PC-9 (cell line): ENCODE measurements around the gene ASB6.

Experiments
- EZH2 ChIP-seq: fragments of 200-600 bp; sonication (generic); IDR thresholded peaks from 2 replicates; pipeline ENCODE4 v1.8.0; 2017; ENCODE audit warnings: antibody characterized with exemption, low read depth
- TF ChIP-seq, protein P1 (sequence below): fragments of 200-600 bp; sonication (generic); conservative IDR thresholded peaks from 2 replicates; pipeline ENCODE4 v1.6.1; 2017; ENCODE audit warnings: mixed run types, antibody characterized with exemption, mild to moderate bottlenecking, moderate library complexity

DNA sequence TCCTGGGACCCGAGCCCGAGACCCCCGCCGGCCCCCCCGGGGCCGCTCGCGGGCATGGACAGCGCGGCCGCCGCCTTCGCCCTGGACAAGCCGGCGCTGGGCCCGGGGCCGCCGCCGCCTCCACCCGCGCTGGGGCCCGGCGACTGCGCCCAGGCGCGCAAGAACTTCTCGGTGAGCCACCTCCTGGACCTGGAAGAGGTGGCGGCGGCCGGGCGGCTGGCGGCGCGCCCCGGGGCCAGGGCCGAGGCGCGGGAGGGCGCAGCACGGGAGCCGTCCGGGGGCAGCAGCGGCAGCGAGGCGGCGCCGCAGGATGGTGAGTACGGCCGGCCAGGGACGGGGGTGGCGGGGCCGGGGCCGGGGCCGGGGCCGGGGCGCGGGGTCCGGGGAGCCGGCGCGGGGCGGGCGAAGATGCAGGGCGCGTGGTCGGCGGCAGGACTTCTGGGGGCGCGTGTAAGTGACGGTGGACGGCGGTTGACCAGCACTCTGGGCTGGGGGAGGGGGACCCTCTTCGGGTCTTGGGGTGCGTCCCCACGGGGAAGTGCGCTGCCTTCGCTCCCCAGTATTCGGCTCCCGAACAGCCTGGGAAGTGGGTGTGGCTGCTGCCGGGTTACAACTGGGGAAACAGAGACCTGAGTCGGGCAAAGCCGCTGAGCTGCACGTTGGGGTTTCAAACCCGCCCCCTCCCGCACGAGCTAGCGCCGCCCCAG lies 24.0 kb upstream of the ASB6 start:
- TF ChIP-seq, protein P1, sequence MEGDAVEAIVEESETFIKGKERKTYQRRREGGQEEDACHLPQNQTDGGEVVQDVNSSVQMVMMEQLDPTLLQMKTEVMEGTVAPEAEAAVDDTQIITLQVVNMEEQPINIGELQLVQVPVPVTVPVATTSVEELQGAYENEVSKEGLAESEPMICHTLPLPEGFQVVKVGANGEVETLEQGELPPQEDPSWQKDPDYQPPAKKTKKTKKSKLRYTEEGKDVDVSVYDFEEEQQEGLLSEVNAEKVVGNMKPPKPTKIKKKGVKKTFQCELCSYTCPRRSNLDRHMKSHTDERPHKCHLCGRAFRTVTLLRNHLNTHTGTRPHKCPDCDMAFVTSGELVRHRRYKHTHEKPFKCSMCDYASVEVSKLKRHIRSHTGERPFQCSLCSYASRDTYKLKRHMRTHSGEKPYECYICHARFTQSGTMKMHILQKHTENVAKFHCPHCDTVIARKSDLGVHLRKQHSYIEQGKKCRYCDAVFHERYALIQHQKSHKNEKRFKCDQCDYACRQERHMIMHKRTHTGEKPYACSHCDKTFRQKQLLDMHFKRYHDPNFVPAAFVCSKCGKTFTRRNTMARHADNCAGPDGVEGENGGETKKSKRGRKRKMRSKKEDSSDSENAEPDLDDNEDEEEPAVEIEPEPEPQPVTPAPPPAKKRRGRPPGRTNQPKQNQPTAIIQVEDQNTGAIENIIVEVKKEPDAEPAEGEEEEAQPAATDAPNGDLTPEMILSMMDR = no peak
- TF ChIP-seq EZH2 = no peak
